Measurements from ENCODE around the gene SSH2.
"Not testable (repeated sequence)": the region's sequence is repeated elsewhere in the genome, so short reads cannot be mapped to it uniquely, and the experiment has no call there.

The SSH2 gene

DNA sequence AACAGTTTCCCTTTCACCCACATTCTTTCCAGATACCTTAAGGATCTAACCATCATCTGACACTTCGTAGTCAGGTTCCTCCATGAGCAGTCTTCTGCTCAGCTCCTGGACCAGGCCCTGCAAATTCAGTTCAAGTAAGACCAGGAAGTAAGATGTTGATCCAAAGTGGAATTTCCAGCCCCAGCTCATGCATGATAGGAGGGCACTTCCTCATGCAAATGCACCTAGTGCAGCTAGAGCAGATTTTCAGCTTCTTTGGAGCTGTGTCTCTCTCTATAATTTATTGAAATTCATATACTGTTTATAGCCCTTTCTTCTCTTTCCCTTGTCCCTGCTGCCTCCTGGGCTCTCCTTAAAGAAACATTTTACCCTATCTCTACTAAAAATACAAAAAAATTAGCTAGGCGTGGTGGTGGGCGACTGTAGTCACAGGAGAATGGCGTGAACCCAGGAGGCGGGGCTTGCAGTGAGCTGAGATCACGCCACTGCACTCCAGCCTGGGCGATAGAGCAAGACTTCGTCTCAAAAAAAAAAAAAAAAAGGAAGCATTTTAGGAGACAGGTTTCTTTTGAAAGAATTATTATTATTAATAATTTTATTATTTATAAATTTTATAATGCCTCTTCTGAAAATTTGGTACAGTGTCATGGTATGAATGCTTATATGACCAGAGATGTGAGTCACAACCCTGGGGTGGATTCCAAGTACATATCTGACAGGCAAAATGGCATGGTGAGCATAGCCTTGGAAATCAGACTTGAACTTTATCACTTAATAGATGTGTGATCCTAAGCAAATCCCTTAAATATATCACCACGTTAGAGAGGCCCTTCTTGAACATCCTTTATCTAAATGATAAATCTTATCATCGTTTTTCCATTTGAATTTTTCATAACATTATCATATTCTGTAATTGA is 94.3 kb downstream of the SSH2 start:
- DNase-seq = no peak

DNA sequence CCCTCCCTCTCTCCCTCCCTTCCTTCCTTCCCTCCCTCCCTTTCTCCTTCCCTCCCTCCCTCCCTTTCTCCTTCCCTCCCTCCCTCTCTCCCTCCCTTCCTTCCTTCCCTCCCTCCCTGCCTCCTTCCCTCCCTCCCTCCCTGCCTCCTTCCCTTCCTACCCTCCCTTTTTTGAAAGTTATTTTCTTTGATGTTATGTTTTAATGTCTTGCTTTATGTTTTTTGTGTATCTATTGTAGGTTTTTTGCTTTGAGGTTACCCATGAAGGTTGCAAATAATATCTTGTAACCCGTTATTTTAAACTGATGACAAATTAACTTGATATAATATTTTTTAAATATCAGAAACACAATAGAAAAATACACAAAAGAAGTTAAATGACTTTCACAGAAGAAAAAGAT is 96.2 kb downstream of the SSH2 start:
- no peak for DNase-seq

- DNase-seq = no peak
These were observed 101.2 kb downstream of the SSH2 start for GRCh38 chr17:29828676-29829284.

- no peak for DNase-seq
These were observed 102.8 kb downstream of the SSH2 start for GRCh38 chr17:29827179-29827578.

GRCh38 chr17:29826114-29826692 is 103.8 kb downstream of the SSH2 start:
- DNase-seq = no peak

GRCh38 chr17:29825604-29826003 is 104.4 kb downstream of the SSH2 start:
- no peak for DNase-seq

DNA sequence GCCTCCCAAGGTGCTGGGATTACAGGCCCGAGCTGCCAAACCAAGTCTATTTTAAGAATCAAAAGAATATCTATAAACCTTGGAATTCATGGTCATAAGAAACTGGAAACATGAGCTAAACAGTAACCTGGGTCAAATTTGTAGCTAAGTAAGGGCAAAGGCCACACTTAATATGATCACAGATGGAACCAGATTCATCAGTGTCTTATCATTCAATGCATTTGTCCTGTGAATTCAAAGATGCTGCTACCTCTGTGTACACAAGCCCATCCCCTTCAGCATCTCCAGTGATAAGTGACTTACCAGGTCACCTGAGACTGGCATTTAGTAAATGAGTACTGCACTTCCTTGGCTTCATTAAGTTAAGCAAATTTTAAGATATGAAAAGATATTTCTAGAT is 108.1 kb downstream of the SSH2 start:
- no peak for DNase-seq

DNA sequence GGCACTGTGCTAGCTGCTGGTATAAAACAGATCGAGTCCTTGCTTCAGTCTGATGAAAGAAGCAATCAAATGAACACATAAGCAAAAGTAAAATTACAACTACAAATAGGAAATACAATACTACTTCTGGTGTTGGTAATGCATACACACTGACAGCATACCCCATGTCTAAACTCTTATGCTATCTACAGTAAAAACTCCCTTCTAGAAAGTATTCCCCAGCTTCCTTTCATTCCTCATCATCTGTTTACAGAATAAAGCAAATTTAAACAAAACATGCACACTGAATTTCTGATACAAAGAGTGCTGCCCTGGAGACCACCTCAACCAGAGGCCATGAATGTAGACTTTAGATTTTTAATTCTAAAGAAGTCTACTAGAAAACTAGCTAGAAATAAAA is 109.6 kb downstream of the SSH2 start:
- DNase-seq = no peak

- DNase-seq = peak; percentile 18
These were observed 122.3 kb downstream of the SSH2 start for GRCh38 chr17:29807520-29808361.

- DNase-seq = no peak
These were observed 127.8 kb downstream of the SSH2 start for GRCh38 chr17:29802246-29802645.

GRCh38 chr17:29800457-29800856 is 129.6 kb downstream of the SSH2 start:
- no peak for DNase-seq

DNA sequence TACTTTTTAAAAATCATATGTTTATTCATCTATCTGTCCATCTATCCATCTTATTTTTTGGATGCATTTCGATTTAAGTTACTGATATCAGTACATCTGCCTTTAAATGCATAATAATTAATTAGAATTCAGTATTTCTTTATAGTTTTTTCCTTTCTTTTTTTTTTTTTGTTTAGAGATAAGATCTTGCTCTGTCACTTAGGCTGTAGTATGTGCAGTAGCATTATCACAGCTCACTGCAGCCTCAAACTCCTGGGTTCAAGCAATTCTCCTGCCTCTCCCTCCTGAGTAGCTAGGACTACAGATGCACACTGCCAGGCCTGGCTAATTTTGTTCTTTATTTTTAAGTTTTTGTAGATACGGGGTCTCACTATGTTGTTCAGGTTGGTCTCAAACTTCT is 133.4 kb downstream of the SSH2 start:
- no peak for DNase-seq

DNA sequence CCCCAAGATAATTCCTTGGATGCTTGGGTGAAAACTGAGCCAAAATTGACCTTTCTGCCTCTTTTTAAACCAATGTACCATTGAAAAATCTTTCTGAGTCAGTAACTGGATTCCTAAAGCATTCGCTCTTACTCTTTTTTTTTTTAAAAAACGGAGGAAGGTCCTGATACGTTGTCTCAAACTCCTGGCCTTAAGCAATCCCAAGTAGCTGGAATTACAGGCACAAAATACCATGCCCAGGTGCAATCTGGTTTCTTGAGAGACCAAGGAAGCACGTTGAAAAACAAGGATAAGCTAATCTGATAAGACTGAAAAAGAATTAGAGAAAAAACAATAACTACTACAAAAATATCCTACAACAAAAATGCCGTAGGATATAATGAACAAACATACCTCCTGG is 136.5 kb downstream of the SSH2 start:
- no peak for DNase-seq

- DNase-seq = no peak
These were observed 138.5 kb downstream of the SSH2 start for GRCh38 chr17:29791336-29792080.

GRCh38 chr17:29789196-29790170 is 140.5 kb downstream of the SSH2 start:
- no peak for DNase-seq

- no peak for DNase-seq
These were observed 142.0 kb downstream of the SSH2 start for GRCh38 chr17:29787995-29788394.

- no peak for DNase-seq
These were observed 147.1 kb downstream of the SSH2 start for GRCh38 chr17:29782917-29783316.

GRCh38 chr17:29779812-29780190 is 150.2 kb downstream of the SSH2 start:
- not testable (repeated sequence) for DNase-seq

- no peak for DNase-seq
These were observed 150.8 kb downstream of the SSH2 start for GRCh38 chr17:29778956-29779811.

DNA sequence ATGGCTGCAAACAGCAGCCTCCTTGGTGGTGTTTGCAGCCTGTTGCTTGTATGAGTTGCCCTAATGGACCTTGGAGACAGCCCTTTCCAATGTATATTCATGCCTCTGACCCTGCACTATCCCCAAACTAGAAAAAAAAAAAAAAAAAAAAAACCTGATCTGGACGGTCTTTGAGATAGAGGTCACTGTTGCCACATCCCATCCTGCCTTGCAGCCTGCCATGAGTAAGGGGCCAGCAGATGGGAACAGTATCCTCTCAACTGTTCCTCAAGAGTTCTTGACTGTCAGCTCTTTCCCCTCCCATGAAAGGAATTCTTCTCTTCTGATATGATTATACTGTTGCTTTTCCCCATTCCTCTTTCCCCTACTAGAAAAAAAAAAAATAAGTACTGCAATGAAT is 152.4 kb downstream of the SSH2 start:
- DNase-seq = no peak

All from SIG-M5 (cell line).